Islet precursor cell (in vitro differentiated cells): ENCODE measurements around the gene SORCS2.
A peak's percentile ranks its signal among the peaks of the same experiment; 100 is the strongest.

Source experiments
- DNase-seq: peaks from one replicate; pipeline ENCODE4 v3.0.0-alpha.2; 2018

Gene SORCS2

DNA sequence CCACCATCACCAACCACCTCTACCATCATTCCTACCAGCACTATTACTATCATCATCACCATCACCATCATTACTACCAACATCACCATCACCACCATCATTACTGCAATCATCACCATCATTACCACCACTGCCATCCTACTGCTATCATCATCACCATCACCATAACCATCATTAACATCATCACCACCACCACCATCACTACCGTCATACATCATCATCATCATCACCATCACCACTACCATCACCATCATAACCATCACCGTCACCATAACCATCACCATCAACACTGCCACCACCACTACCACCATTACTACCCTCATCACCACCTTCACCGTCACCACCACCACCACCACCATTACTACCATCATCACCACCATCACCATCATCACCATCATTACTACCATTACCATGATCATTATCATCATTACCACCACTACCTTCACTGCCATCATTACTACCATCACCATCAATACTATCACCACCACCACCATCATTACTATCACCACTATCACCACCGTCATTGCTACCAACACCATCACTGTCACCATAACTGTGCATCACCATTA, 170.6 kb downstream of the SORCS2 start:
- no peak for DNase-seq

GRCh38 chr4:7364979-7365378, 172.6 kb downstream of the SORCS2 start:
- DNase-seq, result no peak

DNA sequence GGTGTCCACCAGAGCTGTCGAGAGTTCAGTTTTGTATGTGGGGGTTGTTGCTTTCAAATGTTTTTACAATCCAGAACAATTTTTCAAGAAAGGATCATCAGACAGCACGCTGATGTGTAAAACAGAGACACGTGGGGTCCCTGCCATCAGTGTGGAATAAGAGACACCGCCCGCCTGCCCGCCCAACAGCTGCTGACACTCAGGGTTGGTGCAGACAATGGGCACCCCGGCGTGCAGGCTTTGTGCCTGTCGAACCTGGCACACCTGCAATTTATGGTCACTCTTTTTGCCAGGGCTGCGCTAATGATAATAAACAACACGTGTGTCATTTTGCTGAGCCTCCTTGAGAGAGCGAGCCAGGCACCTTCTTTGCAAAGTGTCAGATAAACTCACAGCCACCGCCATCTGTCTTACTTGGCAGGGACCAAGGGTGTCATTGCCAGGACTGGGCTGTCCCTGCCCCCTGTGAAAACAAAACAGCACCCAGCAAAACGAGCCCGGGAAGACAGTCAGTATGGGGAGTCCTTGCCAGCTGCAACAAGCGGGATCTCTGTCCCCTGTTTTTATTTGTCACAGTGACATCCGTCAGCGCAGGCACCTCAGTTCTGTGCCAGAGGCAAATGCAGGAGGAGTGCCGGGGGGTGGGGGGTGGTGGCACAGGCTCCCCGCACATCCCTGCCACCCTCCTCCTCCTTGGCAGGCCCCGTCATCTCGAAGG, 173.3 kb downstream of the SORCS2 start:
- no peak for DNase-seq

DNA sequence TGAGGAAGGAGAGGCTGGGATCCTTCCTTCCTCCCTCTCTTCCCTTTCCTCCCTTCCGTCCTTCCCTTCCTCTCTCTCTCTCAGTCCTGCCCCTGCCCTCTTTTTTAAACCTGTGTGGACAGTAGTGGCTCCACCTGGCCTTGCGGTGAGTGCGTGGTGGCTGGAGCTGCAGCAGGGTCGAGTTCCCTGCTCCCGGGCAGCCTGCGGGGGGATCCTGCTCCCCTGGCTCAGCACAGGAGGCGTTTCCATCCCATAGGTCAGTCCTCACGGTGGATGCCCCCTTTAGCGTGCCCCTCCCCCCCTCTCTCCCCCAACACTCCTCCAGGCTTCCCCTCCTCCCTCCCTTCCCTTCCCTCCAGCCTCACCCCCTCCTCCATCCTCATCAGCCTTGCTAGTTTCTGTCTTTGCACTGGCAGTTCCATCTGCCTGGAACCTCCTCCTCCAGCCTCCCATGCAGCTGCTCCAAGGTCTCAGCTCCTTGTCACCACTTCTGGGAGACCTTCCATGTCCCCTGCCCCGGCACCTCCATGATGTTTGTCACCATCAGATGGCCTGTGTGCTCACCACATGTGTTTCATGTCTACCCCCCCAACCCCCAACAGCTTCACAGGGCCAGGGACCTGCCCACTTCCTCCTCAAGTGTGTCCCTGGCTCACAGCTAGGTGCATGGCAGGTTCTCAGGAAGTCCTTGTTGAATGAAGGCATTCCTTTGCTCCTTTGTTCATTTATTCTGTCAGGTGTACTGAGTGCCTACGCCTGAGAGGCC, 174.0 kb downstream of the SORCS2 start:
- no peak for DNase-seq

- DNase-seq, result no peak
Measured at GRCh38 chr4:7366954-7367353, 174.6 kb downstream of the SORCS2 start.

DNA sequence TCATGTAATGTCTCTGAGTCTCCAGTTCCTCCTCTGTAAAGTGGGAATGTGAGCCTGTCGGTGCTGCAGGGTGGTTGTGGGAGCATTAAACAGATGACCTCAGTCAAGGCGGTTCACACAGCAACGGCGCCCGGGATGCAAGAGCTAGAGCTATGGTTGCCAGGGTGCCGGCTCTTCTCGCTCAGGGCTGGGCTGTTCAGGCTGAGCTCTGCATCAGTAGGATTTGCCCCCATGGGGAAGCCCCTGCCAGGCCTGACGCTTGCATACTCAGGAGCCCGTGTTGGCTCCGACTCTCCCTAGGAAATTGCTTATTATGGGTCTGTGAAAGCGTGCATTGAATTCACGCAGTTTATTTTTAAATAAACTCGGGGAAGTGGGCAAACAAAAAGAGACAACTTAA, 175.1 kb downstream of the SORCS2 start:
- DNase-seq, result no peak

- DNase-seq, result no peak
Measured at GRCh38 chr4:7367864-7368277, 175.5 kb downstream of the SORCS2 start.

DNA sequence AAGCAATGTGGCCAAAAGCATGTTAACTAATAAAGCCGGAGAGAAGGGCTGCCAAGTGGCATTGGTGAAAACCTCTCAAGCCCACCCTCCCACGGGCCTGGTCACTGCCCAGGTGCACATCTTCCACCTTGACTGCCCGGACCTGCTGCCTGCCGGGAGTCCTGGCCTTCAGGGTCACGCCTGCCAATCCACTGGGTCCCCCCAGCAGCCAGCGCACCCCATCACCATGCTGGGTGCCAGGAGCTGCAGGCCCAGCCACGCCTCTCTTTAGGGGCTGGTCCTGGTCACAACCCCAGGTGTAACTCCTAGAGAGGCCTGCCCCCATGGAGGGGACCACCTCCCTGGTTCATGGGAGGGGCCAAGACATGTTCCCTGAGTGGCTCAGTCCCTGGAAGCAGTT, 176.0 kb downstream of the SORCS2 start:
- no peak for DNase-seq

- DNase-seq, result no peak
Measured at GRCh38 chr4:7369511-7369910, 177.2 kb downstream of the SORCS2 start.

GRCh38 chr4:7370038-7370437, 177.7 kb downstream of the SORCS2 start:
- DNase-seq, result no peak

DNA sequence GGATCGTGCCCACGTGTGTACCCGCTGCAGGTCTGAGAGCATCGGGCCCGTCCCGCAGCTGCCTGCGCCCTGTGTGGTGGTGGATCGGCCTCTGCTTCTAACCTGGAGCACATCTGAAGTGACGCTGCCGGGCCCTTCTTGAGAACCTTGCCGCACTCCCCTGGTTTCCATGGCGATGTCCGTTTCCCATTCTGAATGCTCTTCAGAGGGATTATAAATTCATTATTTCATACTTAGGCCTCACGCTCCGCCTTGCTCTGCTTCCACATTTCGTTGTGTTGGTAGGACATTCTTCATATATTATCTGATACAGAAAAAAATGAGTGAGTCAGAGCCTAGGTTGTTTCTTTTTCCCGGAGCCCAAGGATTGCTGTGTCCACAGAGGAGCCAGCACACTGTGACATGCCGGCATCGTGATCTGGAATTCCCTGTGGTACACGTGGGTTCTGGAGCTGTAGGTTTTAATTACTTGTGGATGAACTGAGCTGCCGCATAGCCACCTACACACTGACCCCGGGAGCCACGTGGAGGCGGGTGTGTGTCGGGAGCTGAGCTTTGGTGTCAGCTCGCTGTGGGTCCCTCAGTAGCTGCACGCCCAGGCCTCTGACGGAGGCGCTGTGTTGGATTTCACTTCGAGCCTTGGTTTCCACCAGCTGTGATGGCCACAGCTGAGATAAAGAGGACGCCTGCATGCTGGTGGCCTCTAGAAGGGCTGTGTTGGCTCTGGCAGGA, 179.0 kb downstream of the SORCS2 start:
- DNase-seq, result no peak

DNA sequence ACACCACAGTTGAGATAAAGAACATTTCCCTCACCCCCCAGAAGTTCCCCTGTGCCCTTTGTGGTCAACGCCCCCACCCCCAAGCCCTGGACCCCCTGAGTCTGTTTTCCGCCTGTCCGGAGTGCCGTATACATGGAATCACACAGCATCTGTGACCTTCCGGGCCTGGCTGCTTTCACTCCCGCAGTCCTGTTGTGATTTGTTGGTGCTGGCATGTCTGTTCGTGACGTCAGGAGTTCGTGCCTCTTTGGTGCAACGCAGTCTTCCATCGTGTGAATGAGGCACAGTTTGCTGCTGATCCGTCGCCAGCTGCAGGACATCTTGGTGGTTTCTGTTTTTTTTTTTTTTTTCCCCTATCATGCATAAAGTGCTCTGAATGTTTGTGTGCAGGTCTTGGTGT, 180.3 kb downstream of the SORCS2 start:
- DNase-seq, result no peak

DNA sequence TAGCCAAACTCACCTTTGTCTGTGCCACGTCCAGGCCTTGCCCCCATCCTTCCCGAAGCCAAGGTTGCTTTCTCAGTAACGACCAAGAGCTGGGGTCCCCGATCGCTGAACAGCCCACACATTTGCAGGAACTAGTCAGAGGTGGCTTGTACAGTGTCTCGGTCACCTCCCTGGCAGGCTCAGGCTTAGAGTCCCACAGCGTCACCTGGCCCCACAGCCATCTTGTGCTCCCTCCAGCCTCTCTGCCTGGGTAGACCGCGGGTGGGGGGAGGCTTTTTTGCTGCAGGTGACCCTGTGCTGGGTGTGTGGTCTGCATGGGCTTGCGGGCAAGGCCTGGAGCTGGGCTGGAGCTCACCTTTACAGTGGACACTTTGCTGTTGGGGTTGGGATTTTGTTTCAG, 182.2 kb downstream of the SORCS2 start:
- no peak for DNase-seq

- DNase-seq, result no peak
Measured at GRCh38 chr4:7375427-7375826, 183.1 kb downstream of the SORCS2 start.

GRCh38 chr4:7377223-7377865, 185.0 kb downstream of the SORCS2 start:
- DNase-seq, result no peak

DNA sequence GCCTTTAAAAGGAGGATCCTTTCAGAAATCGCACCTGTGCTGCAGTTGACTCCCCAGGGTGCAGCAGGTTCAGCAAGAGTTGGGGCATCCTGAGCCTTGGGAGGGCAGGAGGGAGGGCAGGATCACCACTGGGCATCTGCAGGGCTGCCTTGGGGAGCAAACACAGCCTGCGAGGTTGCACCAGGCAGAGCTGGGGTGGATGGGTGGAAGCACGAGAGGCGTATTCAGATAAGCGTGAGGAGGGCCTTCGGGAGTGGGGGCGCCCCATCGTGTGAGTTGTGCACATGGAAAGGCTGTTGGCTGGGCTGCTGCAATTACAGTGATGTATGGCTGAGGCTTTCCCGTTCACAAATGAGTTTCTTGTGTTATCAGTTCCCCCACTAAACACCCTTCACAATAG, 186.8 kb downstream of the SORCS2 start:
- DNase-seq, result no peak

DNA sequence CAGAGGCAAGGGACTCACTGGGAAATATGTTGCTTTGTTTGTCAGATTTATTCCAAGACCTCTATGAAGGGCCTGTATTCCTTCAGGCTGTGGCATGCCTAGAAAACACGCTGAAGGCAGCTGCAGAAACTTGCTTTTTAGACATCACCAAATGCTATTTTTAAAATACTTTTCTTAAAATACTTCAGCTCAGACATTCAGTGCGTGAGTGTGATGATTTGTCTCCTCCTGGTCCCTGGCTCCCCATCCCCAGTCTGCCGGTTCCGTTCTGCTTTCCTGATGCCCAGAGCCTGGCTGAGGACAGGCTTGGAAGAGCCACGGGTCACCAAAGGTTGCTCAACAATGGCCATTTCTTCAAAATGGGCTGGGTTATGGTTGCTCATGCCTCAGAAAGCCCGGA, 187.4 kb downstream of the SORCS2 start:
- DNase-seq, result no peak

GRCh38 chr4:7381221-7381889, 189.0 kb downstream of the SORCS2 start:
- no peak for DNase-seq

GRCh38 chr4:7381890-7382633, 189.7 kb downstream of the SORCS2 start:
- no peak for DNase-seq

DNA sequence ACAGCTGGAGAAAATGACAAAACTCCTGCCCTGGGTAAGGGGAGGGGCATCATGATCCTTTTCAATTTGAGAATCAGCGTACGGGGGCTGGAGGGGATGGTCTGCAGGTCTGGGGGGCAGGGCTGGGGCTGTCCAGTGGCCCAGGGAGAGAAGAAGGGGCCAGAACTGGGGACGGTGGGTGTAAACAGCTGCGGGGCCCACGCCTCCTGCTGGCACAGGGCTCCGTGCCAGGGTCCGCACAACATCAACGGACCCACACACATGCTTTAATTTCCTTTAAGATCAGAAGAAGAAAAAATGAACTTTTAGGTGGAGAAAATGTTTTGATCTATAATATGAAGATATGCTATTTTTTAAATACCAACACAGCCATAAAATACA, 190.3 kb downstream of the SORCS2 start:
- peak; percentile 19 for DNase-seq

GRCh38 chr4:7383266-7383665, 190.9 kb downstream of the SORCS2 start:
- DNase-seq, result peak; percentile 43
